ENCODE measurements around the gene VSIG10L.
A peak's percentile ranks its signal among the peaks of the same experiment; 100 is the strongest.

The VSIG10L gene

GRCh38 chr19:51337861-51338562, 3.9 kb downstream of the VSIG10L start:
- DNase-seq: no peak

DNA sequence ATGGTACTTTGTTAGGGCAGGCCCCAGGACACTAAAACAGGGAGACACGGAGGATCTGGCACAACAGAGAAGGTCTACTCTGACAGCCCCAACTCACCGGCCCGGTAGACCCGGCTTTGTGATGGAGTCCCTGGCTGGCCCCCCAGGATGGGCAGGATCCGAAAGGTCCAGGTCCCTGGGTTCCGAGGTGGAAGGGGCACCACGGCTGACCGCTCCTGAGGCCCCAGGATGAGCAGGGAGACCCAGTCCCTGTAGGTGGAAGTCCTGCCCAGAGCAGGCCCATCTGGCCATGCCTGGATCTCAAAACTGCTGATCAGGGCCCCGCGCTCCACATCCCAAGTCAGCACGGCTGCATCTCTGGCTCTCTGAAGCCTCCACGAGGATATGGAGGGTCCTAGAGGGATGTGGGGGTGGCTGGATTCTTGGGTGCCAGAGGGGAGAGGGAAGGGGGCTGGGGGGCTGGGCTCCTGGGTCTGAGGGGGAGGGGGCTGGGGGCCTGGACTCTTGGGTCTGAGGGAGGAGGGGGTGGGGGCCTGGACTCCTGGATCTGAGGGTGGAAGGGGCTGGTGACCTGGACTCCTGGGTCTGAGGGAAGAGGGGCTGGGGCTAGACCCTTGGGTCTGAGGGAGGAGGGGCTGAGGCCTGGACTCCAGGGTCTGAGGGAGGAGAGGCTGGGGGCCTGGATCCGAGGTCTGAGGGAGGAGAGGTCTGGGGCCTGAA, 4.6 kb downstream of the VSIG10L start:
- DNase-seq: no peak

DNA sequence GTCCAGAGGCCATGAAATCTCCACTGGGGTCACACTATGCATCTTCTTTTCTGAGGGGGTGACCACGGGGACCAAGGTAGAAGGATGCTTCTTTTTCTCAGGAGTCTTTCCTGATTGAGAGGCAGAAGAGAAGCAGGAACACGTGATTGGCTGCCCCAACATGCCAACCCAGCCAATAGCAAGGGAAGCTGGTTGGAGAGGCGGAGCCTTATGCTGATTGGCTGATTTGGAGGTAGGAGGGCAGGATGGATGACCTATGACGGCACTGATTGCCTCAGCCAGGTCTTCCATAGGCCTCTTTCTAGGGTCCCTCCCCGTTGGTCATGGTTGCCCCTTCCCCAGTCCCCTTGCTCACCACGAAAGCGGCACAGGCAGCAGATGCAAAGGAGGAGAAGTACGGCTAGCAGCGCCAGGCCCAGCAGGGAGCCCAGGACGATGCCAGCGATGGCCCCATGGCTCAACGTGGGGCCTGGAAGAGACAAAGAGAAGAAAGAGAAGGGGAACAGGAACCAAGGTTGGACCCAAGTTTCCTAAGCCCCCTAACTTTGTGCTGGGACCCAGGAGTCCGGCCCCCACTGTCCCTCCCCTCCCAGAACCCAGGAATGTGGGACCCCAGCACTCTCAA, 8.0 kb downstream of the VSIG10L start:
- peak; percentile 79 for DNase-seq

DNA sequence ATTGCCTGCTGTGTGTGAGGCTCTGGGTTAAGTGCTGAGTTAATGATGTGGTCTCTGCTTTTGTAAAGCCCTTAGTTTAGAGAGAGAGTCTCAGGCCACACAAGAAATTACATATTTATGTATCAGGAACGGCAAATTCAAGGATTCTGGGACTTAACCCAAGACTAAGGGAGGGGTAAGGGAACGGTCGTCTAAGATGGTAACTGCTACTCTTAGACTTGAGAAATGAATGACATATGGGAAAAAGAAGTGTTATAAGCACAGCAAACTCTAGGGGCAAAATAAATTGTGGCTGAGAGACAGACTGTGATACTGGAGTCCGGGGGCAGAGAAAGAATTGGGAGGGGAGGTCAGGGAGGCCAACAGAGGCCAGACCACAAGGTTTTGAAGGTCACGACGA, 10.2 kb downstream of the VSIG10L start:
- DNase-seq: no peak

DNA sequence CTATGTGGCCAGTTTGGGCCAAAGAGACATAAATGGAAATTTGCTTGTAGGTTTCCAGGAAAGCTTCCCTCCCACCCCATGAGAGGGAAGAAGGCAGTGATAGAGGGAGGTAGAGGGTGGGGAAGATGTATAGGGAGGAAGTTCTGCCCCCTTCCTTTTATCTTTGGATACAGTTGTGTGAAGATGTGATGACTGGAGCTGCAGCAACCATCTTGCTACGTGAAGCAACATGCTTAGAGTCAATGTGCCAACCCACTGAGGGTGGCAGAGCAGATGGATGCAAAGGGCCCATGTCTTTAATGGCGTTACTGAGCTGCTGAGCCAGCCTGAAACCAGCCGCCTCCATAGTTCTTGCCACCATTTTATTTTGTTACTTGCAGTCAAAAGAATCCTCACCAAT, 10.7 kb downstream of the VSIG10L start:
- DNase-seq: no peak

GRCh38 chr19:51330366-51330765, 11.6 kb downstream of the VSIG10L start:
- no peak for DNase-seq

DNA sequence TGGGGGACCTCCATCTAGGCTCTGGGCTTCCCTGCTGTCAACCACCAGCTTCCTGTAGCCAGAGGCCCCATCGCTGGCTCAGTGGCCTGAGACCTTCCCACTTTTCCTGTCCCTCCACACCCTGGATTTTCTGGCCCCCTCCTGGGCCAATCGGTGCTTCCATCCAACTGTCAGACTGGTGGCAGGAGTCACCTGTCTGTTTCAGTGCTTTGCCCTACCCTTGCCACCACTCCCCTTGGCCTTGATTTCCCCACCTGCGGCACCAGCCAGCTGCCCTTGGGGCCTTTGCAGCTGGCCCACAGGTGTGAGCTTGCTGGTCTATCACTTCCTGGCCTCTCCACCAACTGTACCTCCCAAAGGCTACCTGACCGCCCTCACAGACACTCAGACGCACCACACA, 12.5 kb downstream of the VSIG10L start:
- DNase-seq: no peak

GRCh38 chr19:51327066-51328001, 14.6 kb downstream of the VSIG10L start:
- DNase-seq: peak; percentile 69

GRCh38 chr19:51326216-51327065, 15.5 kb downstream of the VSIG10L start:
- DNase-seq: no peak

- no peak for DNase-seq
These were observed 16.6 kb downstream of the VSIG10L start for GRCh38 chr19:51325161-51325976.

GRCh38 chr19:51324167-51324481, 17.8 kb downstream of the VSIG10L start:
- DNase-seq: no peak

DNA sequence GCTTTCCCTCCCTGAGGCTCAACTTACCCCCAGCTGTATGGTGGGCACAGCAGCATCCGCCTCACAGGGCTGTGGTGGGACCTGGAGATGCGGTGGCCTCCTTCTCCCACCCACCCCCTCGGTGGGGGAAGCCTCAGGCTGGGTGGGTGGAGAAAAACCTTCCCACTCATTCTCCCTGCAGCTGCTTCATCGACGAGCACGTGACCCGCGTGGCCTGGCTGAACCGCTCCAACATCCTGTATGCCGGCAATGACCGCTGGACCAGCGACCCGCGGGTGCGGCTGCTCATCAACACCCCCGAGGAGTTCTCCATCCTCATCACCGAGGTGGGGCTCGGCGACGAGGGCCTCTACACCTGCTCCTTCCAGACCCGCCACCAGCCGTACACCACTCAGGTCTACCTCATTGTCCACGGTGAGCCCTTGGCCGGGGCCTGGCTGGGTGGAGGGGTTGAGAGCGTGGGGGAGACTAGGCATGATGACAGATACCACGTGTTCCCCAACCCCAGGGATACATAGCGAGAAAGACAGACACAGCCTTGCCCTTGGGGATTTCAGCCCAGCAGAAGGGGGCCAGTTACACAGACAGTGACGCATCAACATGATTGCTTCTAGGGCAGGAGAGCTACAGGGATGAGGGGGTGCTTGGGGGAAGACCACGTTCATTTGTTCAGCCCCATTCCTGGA, 18.3 kb downstream of the VSIG10L start:
- DNase-seq: no peak

- no peak for DNase-seq
These were observed 20.1 kb downstream of the VSIG10L start for GRCh38 chr19:51321799-51322198.

DNA sequence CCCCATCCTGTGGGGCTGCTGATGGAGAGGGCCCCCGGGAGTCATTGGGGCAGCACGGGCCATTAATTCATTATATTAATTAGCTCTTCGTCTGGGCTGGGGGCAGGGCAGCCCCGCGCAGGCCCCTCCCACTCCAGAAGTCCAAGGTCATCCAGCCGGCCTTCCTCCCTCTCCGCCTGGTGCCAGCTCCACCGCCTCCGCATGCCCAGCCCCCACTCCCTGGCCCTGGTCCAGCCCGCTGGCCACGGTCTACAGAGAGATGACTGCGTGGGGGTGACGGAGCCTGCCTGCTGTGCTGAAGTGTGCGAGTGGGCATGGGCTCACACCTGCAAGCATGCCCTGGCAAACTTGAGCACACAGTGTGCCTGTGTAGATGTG, 21.7 kb downstream of the VSIG10L start:
- no peak for DNase-seq

DNA sequence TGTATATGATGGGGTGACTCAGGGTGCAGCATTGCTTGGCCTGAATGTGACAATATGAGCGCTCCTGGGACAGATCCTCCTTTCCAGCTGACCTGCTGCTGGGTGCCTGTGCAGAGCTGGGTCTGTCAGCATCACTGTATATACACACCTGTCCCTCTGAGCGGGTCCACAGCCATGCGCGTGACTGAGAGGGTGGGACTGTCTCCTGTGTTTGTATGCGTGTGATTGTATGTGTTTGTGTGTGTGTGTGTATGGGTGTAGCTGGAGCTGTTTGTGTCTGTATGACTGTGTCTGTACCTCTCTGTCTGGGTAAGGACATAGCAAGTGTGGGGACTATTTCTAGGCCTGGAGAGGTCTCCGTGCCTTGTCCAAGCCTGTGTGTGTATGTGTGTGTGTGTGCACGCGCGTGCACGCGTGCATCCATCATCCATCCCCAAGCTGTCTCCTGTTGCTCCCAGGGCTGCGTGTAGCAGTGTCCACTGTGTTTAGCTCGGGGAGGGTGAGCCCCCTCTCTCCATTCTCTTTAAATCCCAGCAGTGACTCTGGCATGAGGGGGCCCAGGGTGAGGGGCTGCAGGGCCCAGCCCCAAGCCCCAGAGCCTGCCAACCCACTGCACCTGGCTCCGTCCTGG, 22.2 kb downstream of the VSIG10L start:
- no peak for DNase-seq

- no peak for DNase-seq
These were observed 23.0 kb downstream of the VSIG10L start for GRCh38 chr19:51318687-51319648.

GRCh38 chr19:51317968-51318367, 24.0 kb downstream of the VSIG10L start:
- DNase-seq: no peak

DNA sequence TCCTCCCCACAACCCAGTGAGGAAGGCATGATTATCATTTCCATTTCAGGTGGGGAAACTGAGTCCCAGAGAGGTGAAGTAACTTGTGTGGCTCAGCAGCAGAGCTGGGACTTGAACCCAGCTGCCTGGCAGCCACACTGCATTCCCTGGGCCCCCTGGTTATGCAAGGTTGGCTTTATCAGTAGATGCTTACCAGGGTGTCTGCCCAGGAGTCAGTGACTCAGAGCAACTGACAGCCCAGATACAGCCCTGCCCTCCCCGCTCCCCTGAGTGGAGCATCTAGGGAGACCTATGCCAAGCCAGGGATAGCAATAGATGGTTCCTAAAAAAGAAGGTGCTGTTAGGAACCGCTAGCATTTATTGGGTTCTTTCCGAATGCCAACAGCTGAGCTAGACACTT, 24.6 kb downstream of the VSIG10L start:
- DNase-seq: no peak

DNA sequence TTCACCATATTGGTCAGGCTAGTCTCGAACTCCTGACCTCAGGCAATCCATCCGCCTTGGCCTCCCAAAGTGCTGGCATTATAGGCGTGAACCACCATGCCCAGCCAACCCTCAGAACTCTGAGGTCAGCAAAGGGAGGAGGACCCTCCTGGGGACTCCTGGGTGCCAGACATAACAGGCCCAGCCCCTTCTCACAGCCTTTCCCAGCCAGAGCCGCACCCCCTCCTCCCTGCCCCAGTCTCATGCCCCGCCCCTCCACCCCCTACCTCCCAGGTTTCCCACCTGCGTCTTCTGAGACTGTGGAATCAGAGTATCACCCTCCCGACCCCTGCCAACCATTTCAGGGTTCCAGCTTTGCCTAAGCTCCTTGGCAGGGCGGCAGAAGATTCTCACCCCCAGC, 25.3 kb downstream of the VSIG10L start:
- DNase-seq: no peak
